Measurements from ENCODE around the gene COL4A1. TPM values are rescaled to one million over a fixed set of nuclear protein-coding genes. Genes with fewer than 3 reads are reported as not detected.

COL4A1 gene
- total RNA-seq, 1 experiment from 2014 or later: 4.8 TPM

- Histone ChIP-seq H3K36me3 (ENCODE audit: control insufficient read depth, insufficient read depth, low read length) (no peaks in the 10 kb centered on the region), H3K4me1 (no peaks in the 10 kb centered on the region), H3K9me3 (no peaks in the 10 kb centered on the region), H3K27me3 (replicated peaks; ENCODE audit: control insufficient read depth, insufficient read depth, low read length) (no peaks in the 10 kb centered on the region), H3K4me3 (ENCODE audit: low read depth, low read length) (no peak overlapping the region)
- no peaks in the 10 kb centered on the region for H3K9me3 Mint-ChIP-seq (ENCODE audit: unreplicated experiment)
- no peaks in the 10 kb centered on the region for H3K4me1 Mint-ChIP-seq (ENCODE audit: low read depth, unreplicated experiment)
- H3K27ac Mint-ChIP-seq (ENCODE audit: unreplicated experiment): no peak overlapping the region
- no peak for DNase-seq
- ChIA-PET CTCF (interaction anchor here (0.7 kb wide), 2 partner anchors 81 to 336 kb away, joined by 3 to 4 read pairs; no protein-coding TSS in a partner anchor), POLR2A (no interaction called here)
- no TSS peak for BruUV-seq (replicated peaks)
- no peaks in the 10 kb centered on the region for H3K36me3 Mint-ChIP-seq (ENCODE audit: insufficient read depth, unreplicated experiment)
- intact Hi-C loops (cut with micrococcal nuclease; ENCODE audit: unreplicated experiment): no loop called here
- TF ChIP-seq CTCF (IDR thresholded peaks at IDR 0.05; ENCODE audit: insufficient read depth in 1 of 2, low read depth in 1 of 2, low read length in 1 of 2, severe bottlenecking in 1 of 2, unreplicated experiment in 1 of 2): no peak
- H3K4me3 Mint-ChIP-seq (ENCODE audit: unreplicated experiment): no peak overlapping the region
- no peaks in the 10 kb centered on the region for H3K27me3 Mint-ChIP-seq (ENCODE audit: insufficient read depth, unreplicated experiment)
These were observed 68.2 kb downstream of the COL4A1 start for GRCh38 chr13:110238818-110239195.

GRCh38 chr13:110237875-110238817 is 68.8 kb downstream of the COL4A1 start:
- intact Hi-C loops (cut with micrococcal nuclease; ENCODE audit: unreplicated experiment): no loop called here
- DNase-seq: no peak
- Histone ChIP-seq H3K4me1 (no peaks in the 10 kb centered on the region), H3K4me3 (ENCODE audit: low read depth, low read length) (no peak overlapping the region), H3K9me3 (no peaks in the 10 kb centered on the region), H3K36me3 (ENCODE audit: control insufficient read depth, insufficient read depth, low read length) (no peaks in the 10 kb centered on the region), H3K27me3 (replicated peaks; ENCODE audit: control insufficient read depth, insufficient read depth, low read length) (no peaks in the 10 kb centered on the region)
- no peaks in the 10 kb centered on the region for H3K9me3 Mint-ChIP-seq (ENCODE audit: unreplicated experiment)
- H3K27me3 Mint-ChIP-seq (ENCODE audit: insufficient read depth, unreplicated experiment): no peaks in the 10 kb centered on the region
- no peak overlapping the region for H3K27ac Mint-ChIP-seq (ENCODE audit: unreplicated experiment)
- no TSS peak for BruUV-seq (replicated peaks)
- H3K36me3 Mint-ChIP-seq (ENCODE audit: insufficient read depth, unreplicated experiment): no peaks in the 10 kb centered on the region
- H3K4me3 Mint-ChIP-seq (ENCODE audit: unreplicated experiment): no peak overlapping the region
- ChIA-PET POLR2A (no interaction called here), CTCF (no interaction called here)
- TF ChIP-seq CTCF (IDR thresholded peaks at IDR 0.05; ENCODE audit: insufficient read depth in 1 of 2, low read depth in 1 of 2, low read length in 1 of 2, severe bottlenecking in 1 of 2, unreplicated experiment in 1 of 2): no peak
- H3K4me1 Mint-ChIP-seq (ENCODE audit: low read depth, unreplicated experiment): no peaks in the 10 kb centered on the region

- POLR2A ChIA-PET: no interaction called here
- Mint-ChIP-seq H3K27ac (ENCODE audit: unreplicated experiment) (no peak overlapping the region), H3K36me3 (ENCODE audit: insufficient read depth, unreplicated experiment) (no peaks in the 10 kb centered on the region), H3K9me3 (ENCODE audit: unreplicated experiment) (no peaks in the 10 kb centered on the region), H3K27me3 (ENCODE audit: insufficient read depth, unreplicated experiment) (no peaks in the 10 kb centered on the region), H3K4me3 (ENCODE audit: unreplicated experiment) (no peak overlapping the region), H3K4me1 (ENCODE audit: low read depth, unreplicated experiment) (no peaks in the 10 kb centered on the region)
- no peak overlapping the region for H3K4me3 ChIP-seq (ENCODE audit: low read depth, low read length)
- BruUV-seq (replicated peaks): no TSS peak
- no peaks in the 10 kb centered on the region for H3K36me3 ChIP-seq (ENCODE audit: control insufficient read depth, insufficient read depth, low read length)
- intact Hi-C loops (cut with micrococcal nuclease; ENCODE audit: unreplicated experiment): no loop called here
- no peaks in the 10 kb centered on the region for H3K27me3 ChIP-seq (replicated peaks; ENCODE audit: control insufficient read depth, insufficient read depth, low read length)
- H3K9me3 ChIP-seq: no peaks in the 10 kb centered on the region
- CTCF ChIA-PET: interaction anchor here (0.6 kb wide), 1 partner anchor 534 kb away, joined by 4 read pairs; no protein-coding TSS in a partner anchor
- TF ChIP-seq CTCF (IDR thresholded peaks at IDR 0.05; ENCODE audit: insufficient read depth in 1 of 2, low read depth in 1 of 2, low read length in 1 of 2, severe bottlenecking in 1 of 2, unreplicated experiment in 1 of 2): no peak
- no peaks in the 10 kb centered on the region for H3K4me1 ChIP-seq
- no peak for DNase-seq
These were observed 70.1 kb downstream of the COL4A1 start for GRCh38 chr13:110236831-110237261.
